ENCODE results near the gene ADNP2. TPM values are rescaled to one million over a fixed set of nuclear protein-coding genes. Genes with fewer than 3 reads are reported as not detected.

The ADNP2 gene
- total RNA-seq, 1 experiment from 2014 or later = 23.2 TPM

GRCh38 chr18:80167931-80168330, 58.9 kb downstream of the ADNP2 start:
- no peaks in the 10 kb centered on the region for H3K27me3 ChIP-seq (ENCODE audit: low read length)
- no peak overlapping the region for H2AFZ ChIP-seq (ENCODE audit: low read length)
- ChIA-PET POLR2A (ENCODE audit: unreplicated experiment) (no interaction called here), CTCF (no interaction called here)
- H3K79me2 ChIP-seq (ENCODE audit: low read length) = no peaks in the 10 kb centered on the region
- TF ChIP-seq CTCF (conservative IDR thresholded peaks at IDR 0.05; ENCODE audit: low read depth, low read length) (no peak), EZH2 (IDR thresholded peaks at IDR 0.05; ENCODE audit: low read length, unreplicated experiment) (no peak), EZH2phosphoT487 (IDR thresholded peaks at IDR 0.05; ENCODE audit: borderline replicate concordance, low read length) (no peak)
- no TSS peak for BruUV-seq (replicated peaks)
- no peak overlapping the region for H3K4me3 ChIP-seq (ENCODE audit: low read length)
- no peak overlapping the region for H3K27ac ChIP-seq (ENCODE audit: low read length)
- no peaks in the 10 kb centered on the region for H4K20me1 ChIP-seq (ENCODE audit: low read length)
- no peaks in the 10 kb centered on the region for H3K9me3 ChIP-seq (ENCODE audit: low read length)
- H3F3A ChIP-seq (ENCODE audit: low read length, unreplicated experiment) = no peaks in the 10 kb centered on the region
- no peak for ATAC-seq
- H3K9me2 ChIP-seq (replicated peaks; ENCODE audit: low read length) = no peaks in the 10 kb centered on the region
- H3K4me1 ChIP-seq (ENCODE audit: insufficient read depth, low read length) = peaks cover 2% of the 10 kb centered on the region; the same call in 1 of the 2 replicates
- DNase-seq = no peak
- no peaks in the 10 kb centered on the region; the same call in 1 of the 2 replicates for H3K36me3 ChIP-seq (ENCODE audit: low read depth, low read length)
- no peak overlapping the region for H3K9ac ChIP-seq (ENCODE audit: low read length)
- H3K4me2 ChIP-seq (ENCODE audit: low read length) = no peak overlapping the region
- intact Hi-C loops (cut with micrococcal nuclease) = no loop called here

- Histone ChIP-seq H4K20me1 (ENCODE audit: low read length) (no peaks in the 10 kb centered on the region), H3K4me2 (ENCODE audit: low read length) (no peak overlapping the region), H3F3A (ENCODE audit: low read length, unreplicated experiment) (no peaks in the 10 kb centered on the region), H3K4me1 (ENCODE audit: insufficient read depth, low read length) (peaks cover 2% of the 10 kb centered on the region; the same call in 1 of the 2 replicates), H3K9me2 (replicated peaks; ENCODE audit: low read length) (no peaks in the 10 kb centered on the region), H2AFZ (ENCODE audit: low read length) (no peak overlapping the region), H3K79me2 (ENCODE audit: low read length) (no peaks in the 10 kb centered on the region), H3K27ac (ENCODE audit: low read length) (no peak overlapping the region), H3K4me3 (ENCODE audit: low read length) (no peak overlapping the region), H3K36me3 (ENCODE audit: low read depth, low read length) (no peaks in the 10 kb centered on the region), H3K9me3 (ENCODE audit: low read length) (no peaks in the 10 kb centered on the region), H3K27me3 (ENCODE audit: low read length) (no peaks in the 10 kb centered on the region), H3K9ac (ENCODE audit: low read length) (no peak overlapping the region)
- TF ChIP-seq EZH2 (IDR thresholded peaks at IDR 0.05; ENCODE audit: low read length, unreplicated experiment) (no peak), EZH2phosphoT487 (IDR thresholded peaks at IDR 0.05; ENCODE audit: borderline replicate concordance, low read length) (no peak), CTCF (conservative IDR thresholded peaks at IDR 0.05; ENCODE audit: low read depth, low read length) (no peak)
- ChIA-PET CTCF (no interaction called here), POLR2A (ENCODE audit: unreplicated experiment) (no interaction called here)
- ATAC-seq (no peak), DNase-seq (no peak)
- intact Hi-C loops (cut with micrococcal nuclease) = no loop called here
- no TSS peak for BruUV-seq (replicated peaks)
Observed at GRCh38 chr18:80168346-80168745, 59.3 kb downstream of the ADNP2 start.

GRCh38 chr18:80168982-80169381, 59.9 kb downstream of the ADNP2 start:
- no peak overlapping the region for H3K4me3 ChIP-seq (ENCODE audit: low read length)
- ATAC-seq (no peak), DNase-seq (no peak)
- ChIA-PET POLR2A (ENCODE audit: unreplicated experiment) (no interaction called here), CTCF (no interaction called here)
- no peak overlapping the region for H3K9ac ChIP-seq (ENCODE audit: low read length)
- intact Hi-C loops (cut with micrococcal nuclease) = no loop called here
- no peaks in the 10 kb centered on the region for H3K9me3 ChIP-seq (ENCODE audit: low read length)
- no TSS peak for BruUV-seq (replicated peaks)
- H4K20me1 ChIP-seq (ENCODE audit: low read length) = no peaks in the 10 kb centered on the region
- H3K36me3 ChIP-seq (ENCODE audit: low read depth, low read length) = no peaks in the 10 kb centered on the region
- no peaks in the 10 kb centered on the region for H3K27me3 ChIP-seq (ENCODE audit: low read length)
- no peaks in the 10 kb centered on the region for H3K79me2 ChIP-seq (ENCODE audit: low read length)
- H3K4me2 ChIP-seq (ENCODE audit: low read length) = no peak overlapping the region
- H3K9me2 ChIP-seq (replicated peaks; ENCODE audit: low read length) = no peaks in the 10 kb centered on the region
- H2AFZ ChIP-seq (ENCODE audit: low read length) = no peak overlapping the region
- H3F3A ChIP-seq (ENCODE audit: low read length, unreplicated experiment) = no peaks in the 10 kb centered on the region
- H3K27ac ChIP-seq (ENCODE audit: low read length) = no peak overlapping the region
- H3K4me1 ChIP-seq (ENCODE audit: insufficient read depth, low read length) = peaks cover 2% of the 10 kb centered on the region; the same call in 1 of the 2 replicates
- TF ChIP-seq EZH2 (IDR thresholded peaks at IDR 0.05; ENCODE audit: low read length, unreplicated experiment) (no peak), CTCF (conservative IDR thresholded peaks at IDR 0.05; ENCODE audit: low read depth, low read length) (no peak), EZH2phosphoT487 (IDR thresholded peaks at IDR 0.05; ENCODE audit: borderline replicate concordance, low read length) (no peak)
